Measurements from ENCODE around the gene CEBPZ.
"Not testable (repeated sequence)": the region's sequence is repeated elsewhere in the genome, so short reads cannot be mapped to it uniquely, and the experiment has no call there.

Gene CEBPZ, protein sequence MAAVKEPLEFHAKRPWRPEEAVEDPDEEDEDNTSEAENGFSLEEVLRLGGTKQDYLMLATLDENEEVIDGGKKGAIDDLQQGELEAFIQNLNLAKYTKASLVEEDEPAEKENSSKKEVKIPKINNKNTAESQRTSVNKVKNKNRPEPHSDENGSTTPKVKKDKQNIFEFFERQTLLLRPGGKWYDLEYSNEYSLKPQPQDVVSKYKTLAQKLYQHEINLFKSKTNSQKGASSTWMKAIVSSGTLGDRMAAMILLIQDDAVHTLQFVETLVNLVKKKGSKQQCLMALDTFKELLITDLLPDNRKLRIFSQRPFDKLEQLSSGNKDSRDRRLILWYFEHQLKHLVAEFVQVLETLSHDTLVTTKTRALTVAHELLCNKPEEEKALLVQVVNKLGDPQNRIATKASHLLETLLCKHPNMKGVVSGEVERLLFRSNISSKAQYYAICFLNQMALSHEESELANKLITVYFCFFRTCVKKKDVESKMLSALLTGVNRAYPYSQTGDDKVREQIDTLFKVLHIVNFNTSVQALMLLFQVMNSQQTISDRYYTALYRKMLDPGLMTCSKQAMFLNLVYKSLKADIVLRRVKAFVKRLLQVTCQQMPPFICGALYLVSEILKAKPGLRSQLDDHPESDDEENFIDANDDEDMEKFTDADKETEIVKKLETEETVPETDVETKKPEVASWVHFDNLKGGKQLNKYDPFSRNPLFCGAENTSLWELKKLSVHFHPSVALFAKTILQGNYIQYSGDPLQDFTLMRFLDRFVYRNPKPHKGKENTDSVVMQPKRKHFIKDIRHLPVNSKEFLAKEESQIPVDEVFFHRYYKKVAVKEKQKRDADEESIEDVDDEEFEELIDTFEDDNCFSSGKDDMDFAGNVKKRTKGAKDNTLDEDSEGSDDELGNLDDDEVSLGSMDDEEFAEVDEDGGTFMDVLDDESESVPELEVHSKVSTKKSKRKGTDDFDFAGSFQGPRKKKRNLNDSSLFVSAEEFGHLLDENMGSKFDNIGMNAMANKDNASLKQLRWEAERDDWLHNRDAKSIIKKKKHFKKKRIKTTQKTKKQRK

DNA sequence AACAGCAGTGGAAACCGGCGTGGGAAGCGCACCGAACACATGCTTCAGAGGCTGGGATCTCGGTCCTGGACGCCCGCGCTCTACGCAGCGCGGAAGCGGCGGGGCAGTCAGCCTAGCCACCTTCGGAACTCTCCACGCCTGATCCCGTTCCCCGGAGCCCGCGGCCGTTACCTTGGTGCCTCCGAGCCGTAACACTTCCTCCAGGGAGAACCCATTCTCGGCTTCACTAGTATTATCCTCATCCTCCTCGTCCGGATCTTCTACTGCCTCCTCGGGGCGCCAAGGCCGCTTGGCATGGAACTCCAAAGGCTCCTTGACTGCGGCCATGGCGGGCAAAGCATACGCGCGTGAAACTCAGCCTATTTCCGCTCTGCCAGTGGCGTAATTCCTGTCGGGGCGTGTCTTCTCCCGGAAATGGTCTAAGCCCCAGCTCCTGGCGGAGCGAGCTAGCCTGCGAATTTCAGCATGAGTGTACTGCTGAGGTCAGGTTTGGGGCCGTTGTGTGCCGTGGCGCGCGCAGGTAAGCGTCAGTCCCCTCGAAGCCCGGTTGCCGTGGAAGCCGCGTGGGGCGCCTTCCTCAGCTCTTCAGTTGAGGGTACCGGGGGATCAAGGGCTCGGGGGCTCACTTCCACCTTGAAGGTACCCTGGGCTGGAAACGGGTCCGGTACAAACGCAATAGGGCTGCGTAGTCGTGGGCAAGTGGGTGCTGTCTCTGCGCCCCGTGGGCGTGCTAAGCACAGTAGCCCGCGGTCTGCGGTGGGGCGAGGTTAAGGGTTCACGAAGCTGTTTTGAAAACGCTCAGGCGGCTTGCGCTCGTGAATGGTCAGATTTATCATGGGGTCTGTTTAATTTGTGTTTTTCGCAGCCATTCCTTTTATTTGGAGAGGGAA lies at the start of gene CEBPZ, which contains the start of gene NDUFAF7:
Gene CEBPZ, minus strand, starts transcription at position 356 of the 890 bp plus-strand sequence. Its CDS starts 29 bp downstream, at position 327.
Gene NDUFAF7, plus strand, starts transcription at position 418 of the 890 bp plus-strand sequence. Its CDS starts 48 bp downstream, at position 466.
- peak; percentile 69 for DNase-seq

DNA sequence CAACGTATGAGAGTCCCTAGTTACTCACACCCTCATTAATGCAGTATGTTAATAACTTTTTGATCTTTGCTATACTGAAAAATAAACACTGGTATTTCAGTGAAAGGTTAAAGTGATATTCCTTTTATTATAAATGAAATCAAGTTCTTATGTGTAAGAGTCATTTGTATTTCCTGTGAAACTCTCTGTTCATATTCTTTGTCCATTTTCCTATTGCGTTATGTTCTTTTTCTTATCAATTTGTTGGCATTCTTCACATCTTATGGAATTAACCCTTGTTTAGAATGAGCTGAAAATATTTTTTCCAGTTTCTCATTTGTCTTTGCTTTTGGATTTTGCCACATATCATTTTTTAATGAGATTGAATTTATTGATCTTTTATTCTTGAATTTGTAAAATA lies 44.9 kb upstream of the CEBPZ start:
- no peak for DNase-seq

DNA sequence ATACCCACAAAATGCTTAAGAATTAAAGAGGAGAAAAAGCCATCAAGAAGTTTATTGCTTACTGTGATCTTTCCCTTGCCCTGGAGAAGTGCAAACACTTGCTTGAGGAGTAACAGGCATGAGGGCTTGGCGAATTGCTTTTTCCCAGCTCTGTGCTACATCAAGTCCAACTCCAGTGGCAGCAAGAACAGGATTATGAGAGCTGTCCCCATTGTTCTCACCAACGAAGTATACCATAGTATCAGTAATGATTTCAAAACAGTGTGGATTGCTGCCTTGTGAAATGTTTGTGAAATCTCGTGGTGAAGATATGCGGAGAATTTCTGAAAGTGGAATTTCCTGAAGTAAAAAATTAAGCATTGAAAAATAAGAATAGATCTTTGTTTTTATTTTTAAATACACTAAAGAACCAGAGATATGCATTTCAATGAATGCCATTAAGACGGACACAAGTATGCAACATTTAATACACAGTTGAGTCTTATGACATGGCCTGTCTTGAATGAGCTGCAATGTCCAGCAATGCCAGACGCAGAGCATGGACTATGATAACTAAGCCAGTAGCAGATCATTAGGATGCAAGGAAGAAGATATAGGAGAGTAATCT lies 43.1 kb upstream of the CEBPZ start:
- no peak for DNase-seq

DNA sequence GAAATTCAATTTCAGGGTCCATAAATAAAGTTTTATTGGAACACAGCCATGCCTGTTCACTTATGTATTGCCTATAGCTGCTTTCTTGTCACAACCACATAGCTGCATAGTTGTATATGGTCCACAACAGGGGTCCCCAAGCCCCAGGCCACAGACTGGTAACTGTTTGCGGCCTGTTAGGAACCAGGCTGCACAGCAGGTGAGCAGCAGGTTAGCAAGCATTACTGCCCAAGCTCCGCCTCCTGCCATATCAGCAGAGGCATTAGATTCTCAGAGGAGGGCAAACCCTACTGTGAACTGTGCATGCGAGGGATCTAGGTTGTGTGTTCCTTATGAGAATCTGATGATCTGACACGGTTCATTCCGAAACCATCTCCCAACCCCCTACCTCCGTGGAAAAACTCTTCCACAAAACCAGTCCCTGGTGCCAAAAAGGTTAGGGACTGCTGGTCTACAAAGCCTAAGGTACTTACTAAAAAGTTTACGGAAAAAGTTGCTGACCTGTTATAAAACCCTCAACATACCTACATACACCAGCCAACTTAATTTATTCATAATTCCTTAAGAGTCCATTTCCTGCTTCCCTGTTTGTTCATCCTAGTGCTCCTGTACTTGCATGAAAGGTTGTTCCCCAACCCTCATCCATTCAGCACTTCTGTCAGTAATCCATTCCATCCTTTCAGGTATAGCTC lies 40.1 kb upstream of the CEBPZ start:
- DNase-seq = no peak

DNA sequence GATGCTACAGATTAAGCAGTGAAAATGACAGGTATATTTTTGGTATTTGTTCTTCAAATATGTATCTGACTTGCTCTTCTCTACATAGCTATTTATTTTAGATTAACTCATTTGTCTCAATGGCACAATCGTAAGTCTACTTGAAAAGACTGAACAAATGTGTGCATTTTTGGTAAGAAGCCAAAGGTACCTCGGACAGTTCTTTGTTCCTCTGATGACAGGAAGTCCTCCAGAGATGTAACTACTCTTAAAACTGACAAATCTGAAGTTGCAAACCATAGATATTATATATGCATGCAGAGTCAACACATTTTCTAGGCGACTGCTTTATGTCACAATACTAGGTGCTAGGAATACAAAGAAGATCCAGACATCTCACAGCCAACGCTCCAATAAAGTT lies 36.7 kb upstream of the CEBPZ start:
- DNase-seq = no peak

DNA sequence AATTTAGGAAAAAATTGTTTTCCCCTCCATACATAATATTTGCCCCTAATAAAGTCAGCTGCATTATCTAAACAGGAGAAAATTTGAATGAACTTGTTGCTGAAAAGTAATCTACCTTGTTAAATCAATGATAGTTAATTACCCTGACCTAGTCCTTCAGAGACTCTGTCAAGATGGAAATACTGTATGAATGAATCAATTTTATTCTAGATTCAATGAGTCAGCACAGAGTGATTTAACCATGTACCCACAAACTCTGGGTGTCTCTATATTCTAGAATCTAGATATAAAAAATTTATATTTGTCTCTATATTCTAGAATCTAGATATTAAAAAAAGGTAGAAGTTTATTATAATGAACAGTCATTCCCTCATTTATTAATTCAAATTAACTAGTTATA lies 36.3 kb upstream of the CEBPZ start:
- no peak for DNase-seq

DNA sequence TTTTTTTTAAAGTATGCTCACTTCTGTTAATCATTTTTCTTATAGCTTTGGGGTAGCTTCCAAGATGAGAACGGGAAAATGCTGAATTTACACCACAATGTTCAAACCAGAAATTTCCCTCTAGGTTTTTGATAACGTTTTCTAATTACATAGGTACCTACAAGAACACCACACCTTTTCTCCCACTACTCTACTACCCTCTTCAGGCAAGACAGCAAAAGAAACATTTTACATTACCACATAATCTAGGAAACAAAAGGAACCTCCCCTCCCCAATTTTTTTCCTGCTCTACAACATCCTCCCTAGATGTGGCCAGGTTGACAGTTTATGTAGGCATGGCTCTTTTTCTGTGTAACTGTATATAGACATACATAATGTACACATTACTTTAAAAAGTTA lies 32.4 kb upstream of the CEBPZ start:
- DNase-seq = no peak

DNA sequence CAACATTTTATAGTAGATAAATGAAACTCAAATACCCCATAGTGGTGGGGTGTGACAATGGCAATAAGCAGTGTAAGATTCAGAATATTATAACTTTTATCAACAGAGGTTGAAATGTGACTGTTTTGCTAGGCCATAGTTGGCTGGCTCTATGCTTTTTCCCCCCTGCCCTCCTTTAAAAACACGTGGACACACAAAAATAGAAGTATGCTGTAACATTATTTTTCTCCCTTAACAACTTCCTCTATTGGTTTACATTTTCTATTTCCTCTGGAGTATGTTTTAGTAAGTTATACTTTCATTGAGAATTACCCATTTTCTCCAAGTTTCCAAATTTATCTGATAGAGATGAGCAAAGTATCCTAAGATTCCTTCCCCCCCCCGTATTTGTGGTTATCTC lies 31.1 kb upstream of the CEBPZ start:
- no peak for DNase-seq

DNA sequence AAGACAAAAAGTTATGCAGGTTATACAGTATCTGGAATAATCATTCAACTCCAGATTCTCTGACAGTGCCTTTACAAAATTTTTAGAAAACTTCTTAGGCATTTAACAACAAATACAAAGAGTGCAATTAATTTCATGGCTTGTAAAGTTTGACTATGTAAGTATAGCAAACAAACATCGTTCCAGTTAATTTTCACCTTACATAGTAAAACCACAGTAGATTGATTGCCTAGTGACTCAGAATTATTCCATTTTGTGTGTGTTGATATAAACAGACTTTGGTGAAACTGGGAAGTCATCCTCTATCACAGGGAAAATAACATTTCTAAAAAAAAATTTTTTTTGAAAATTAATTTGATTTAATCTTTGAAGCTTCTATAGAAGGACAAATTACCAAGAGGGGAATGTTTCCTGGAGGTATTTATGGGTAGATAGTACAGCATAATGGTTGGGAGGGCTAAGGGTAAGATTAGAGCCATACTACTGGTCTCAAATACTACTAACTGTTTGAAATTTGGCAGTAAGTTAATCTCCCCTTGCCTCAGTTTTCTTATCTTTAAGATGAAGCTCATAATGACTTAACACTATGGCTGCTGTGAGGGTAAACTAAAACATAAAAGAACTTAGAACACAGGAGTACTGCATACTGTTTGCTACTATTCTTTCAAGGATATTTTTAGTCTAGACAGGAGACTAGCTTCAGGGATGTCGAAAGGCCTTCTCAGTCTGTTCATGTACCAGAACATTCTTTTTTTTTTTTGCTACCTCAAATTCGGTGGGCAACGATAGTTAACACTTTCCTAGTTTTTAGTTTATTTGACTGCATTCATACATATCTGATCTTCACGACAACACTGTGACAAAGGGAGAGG lies 19.7 kb upstream of the CEBPZ start:
- DNase-seq = no peak

DNA sequence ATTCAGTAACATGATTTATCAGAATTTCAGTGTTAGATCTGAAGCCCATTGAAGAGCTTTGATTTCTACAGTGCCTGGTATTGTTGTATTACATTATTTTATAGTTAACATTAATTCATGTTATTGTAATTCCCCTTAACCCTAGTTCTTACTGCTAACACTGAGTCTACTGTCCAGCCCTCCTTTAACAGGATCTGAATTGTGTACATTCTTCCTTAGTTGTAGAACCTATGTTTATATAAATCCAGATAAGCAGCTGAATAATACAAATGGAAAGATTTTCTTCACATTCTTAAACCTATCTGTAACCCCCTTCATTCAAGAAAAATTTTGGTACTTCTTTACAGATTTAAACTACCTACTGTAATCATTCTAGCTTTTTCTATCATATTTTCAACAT lies 14.8 kb upstream of the CEBPZ start:
- DNase-seq = no peak

DNA sequence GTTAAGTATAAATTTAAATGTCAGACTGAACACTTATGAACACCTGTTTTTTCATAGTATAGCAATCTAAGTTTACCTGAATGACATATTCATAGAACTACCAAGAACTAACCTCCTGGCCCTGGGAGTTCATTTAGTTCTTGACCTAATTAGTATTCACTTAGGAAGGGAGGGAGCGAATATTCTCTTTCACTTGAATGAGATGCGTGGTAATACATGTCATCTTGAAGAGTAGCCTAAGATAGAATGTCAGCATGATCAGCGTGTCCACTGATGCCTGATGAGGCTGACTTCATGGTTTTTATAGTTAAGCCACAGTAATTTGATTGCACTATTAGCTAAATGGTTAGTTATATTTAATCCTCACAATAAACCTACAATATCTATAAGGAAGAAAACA lies 13.4 kb upstream of the CEBPZ start:
- DNase-seq = no peak

DNA sequence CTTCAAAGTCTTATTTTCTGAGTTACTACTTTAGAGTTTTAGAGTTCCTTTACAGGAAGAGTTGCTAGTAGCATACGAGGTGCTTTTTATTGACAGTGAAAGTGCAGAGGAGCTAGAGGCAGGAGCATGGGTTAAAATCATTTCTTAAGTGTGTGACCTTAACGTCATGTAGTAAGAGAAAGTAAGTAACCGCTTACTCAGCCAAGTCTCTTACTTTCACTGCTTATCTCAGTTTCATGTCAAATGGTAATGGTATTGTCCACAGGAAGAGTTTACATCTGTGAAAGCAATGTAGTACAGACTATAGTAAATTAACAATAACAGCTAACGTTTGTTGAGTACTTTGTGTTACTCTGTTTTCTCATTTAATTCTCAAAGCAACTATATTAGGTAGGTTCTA lies 12.6 kb upstream of the CEBPZ start:
- no peak for DNase-seq

DNA sequence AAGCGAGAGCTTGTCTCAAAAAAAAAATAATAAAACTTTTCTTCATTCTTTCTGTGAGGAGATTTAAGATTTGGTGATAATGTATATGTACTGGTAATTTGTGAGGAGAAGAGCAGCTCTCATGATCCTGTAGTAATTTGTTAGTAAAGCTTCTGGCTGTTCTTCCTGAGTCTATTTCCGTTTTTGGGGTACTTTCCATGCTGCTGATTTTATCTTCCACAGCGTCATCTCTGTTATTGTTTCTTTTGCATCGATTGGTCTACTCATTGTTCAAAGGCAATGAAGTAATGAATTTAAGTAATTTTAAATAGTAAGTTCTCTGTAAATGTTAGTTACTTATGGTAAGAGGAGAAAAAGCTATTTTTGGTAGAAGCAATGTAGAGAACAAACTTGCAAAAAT lies 12.0 kb upstream of the CEBPZ start:
- DNase-seq = no peak

DNA sequence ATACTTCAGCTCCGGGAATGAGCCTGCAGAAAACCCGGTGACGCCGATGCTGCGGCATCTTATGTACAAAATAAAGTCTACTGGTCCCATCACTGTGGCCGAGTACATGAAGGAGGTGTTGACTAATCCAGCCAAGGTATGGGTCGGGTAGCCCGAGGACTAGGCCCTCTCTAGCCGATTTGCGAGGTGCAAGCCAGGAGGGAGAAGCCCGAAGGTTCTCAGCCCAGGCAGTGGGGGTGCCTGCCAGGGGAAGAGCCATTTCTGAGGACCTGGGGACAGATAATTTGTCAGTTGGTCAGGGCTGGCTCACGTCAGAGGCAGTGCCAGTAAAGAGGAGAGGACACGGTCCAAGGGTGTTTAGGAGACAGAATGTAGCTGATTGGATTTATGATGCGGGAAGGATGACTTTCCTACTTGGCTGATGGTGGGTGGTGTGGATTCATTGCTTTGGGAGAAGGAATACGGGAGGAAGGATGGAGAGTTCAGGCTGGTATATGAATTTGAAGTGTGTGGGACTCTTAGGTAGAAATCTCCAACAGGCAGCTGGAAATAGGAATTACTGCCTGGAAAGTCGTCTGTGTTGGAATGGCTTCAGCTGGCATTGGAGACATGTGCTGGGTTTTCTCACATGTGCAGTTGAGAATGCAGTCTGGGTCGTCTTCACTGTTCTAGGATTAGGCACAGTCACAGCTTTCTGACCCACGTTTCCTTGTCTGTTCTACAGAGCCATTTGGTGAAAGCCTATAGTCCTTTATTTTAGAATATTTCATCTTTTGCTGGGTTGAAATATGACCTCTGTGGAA lies 936 bp upstream of the CEBPZ start:
- DNase-seq = peak; percentile 4

DNA sequence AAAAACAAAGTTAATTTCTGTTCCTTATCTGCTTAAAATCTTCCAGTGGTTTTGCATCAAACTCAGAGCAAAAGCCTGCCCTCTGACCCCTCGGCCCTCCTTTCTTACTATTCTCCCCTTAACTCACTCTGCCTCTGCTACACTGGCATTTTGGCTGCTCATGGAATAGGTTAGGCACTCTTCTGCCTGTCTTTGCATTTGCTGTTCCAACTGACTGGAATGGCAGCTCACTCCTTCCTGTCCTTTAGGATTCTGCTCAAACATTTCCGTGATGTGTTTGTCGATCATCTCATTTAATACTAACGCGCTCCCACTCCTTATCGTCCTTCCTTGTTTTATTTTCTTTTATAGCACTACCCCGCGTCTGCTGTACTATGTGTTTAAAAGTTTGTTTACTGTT lies 815 bp downstream of the CEBPZ start:
- DNase-seq = no peak

DNA sequence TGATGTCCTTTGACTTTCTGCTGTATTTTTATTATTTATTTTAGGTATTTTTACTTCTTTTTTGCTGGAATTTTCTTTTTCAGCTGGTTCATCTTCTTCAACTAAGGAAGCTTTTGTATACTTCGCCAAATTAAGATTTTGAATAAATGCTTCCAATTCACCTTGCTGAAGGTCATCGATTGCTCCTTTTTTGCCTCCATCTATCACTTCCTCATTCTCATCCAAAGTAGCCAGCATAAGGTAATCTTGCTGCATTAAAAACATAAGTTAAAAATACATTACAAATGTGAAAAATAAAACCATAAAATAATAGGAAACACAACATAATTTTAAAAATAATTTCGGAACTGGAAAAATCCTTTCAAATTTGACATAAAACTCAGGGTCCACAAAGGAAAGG lies 2.6 kb downstream of the CEBPZ start:
- DNase-seq = no peak

DNA sequence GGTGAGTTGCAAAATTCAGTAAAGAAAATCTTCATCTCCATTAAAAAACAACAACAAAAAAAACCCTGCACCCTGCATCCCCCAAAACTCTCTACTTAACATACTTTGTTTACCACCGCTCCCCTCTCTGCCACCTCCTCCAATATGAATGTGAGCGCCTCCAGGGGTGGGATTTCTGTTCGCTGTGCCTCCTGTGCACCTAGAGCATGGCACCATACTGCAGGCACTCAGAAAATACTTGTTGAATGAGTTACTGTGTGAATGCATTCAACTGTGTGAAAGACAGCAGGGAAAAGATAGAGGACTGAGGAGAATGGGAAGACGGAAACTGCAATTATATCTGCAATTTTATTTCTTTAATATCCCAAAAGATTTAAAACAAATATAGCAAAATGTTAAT lies 4.5 kb downstream of the CEBPZ start:
- no peak for DNase-seq

DNA sequence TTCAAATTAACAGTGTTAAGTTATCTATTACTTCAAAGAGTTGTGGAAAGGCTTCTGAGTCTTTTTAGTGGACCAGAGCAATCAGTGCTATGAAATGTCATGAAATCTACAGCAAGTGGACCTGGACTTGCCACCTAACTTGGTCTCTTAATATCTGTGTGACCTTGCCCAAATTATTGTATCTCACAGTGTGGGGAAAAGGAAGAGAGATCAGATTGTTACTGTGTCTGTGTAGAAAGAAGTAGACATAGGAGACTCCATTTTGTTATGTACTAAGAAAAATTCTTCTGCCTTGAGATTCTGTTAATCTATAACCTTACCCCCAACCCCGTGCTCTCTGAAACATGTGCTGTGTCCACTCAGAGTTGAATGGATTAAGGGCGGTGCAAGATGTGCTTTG lies 6.3 kb downstream of the CEBPZ start:
- DNase-seq = not testable (repeated sequence)

DNA sequence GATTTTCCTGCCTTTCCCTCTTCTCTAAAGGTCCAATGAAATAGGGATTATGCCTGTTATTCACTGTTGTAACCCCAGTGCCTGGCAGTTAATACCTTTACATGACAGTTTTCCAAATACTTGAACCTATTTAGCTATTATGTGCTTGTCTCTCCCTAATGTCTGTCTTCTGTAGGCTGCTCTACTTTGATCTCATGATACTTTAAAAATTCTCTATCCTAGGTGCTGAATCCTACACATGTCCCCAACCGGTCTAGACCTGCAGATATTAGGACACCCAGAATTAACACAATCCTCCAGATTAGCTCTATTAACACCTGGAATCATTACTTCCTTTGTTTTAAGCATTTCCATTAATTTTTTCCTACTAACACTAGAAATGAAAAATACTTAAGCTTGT lies 7.3 kb downstream of the CEBPZ start:
- DNase-seq = no peak

DNA sequence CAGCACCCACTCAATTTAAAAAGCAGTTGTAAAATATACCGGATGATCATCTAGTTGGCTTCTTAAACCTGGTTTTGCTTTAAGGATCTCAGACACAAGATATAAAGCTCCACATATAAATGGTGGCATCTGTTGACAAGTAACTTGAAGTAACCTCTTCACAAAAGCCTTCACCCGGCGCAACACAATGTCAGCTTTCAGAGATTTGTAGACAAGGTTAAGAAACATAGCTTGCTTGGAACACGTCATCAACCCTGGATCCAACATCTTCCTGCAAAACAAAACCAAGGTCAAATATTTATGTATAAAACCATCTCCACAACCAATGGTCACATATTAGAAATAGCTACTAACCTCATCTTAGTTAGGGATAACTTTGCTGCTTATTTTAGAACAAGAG lies 8.3 kb downstream of the CEBPZ start:
- DNase-seq = no peak
